ENCODE results near the gene CD226.
"Not testable (repeated sequence)": the region's sequence is repeated elsewhere in the genome, so short reads cannot be mapped to it uniquely, and the experiment has no call there.

Gene CD226

GRCh38 chr18:69916412-69916811, 31.3 kb downstream of the CD226 start:
- no peak for DNase-seq

GRCh38 chr18:69908838-69909237, 38.8 kb downstream of the CD226 start:
- no peak for DNase-seq

- DNase-seq: no peak
Observed at GRCh38 chr18:69906765-69907164, 40.9 kb downstream of the CD226 start.

DNA sequence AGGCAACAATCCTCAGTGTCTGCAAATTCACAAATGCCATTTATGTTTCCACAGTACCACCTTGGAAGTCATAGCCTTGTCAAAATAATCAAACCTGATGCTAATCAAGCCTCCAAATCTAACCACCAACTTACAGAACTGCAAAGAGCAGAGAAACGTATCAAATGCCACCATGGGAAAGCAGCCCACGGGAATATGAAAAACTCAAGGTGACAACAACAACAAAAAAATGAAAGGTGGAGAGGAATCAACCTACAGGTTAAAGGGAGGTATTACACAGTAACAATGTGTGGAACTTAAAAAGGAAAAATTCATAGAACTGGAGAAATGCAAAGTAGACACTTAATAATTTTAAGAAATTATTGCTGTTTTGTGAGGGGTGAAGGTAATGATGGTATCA, 46.7 kb downstream of the CD226 start:
- DNase-seq: no peak

DNA sequence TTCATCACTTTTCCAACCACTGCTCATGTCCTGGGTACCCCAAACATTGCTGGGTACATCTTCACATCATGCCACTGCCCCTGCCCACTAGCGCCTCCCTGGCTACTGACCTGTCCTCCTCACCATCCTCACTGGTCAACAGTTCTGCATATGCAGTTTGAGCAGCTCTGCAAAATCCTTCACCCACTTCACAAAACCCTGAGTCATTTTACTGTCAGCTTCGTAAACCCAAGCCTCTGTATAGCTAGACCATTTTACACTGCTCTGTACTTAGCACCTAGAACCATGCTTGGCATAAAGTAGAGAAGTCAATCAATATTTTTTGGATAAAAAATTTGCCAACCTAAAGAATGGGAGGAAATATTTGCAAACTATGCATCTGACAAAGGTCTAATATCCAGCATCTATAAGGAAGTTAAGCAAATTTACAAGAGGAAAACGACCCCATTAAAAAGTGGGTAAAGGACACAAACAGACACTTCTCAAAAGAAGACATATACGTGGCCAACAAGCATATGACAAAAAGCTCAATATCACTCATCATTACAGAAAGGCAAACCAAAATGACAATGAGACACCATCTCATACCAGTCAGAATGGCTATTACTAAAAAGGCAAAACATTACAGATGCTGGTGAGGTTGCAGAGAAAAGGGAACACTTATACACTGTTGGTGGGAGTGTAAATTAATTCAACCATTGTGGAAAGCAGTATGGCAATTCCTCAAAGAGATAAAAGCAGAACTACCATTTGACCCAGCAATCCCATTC, 48.3 kb downstream of the CD226 start:
- DNase-seq: not testable (repeated sequence)

DNA sequence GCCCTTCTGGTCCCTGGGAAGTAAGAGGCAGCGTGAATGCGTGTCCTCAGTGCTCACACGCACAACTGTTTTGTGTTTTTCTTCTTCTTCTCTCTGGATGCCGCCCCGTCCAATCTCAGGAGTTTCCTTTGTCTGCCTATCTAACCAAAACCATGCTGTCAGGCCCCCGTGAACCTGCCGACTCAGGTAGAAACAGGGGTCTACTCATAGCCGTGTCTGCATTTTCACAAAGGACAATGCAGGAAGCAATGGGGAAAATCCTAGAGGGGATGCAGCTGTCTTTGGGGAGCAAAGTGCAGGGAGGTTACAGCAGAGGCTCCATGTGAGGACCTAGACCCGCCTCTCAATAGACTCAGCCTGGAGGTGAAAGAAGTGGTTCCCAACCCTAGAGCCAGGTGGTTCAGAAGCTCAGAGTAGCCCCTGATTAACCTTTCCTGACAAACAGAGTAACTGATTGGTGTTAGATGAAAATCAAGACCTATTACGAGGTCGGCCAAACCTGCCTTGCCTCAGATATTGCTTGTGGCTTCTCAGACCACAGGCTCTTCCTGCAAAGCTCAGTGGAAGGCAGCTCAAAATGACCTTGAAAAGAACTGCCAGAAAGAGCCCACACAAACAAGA, 49.3 kb downstream of the CD226 start:
- DNase-seq: no peak

- no peak for DNase-seq
Observed at GRCh38 chr18:69897397-69898108, 50.1 kb downstream of the CD226 start.

DNA sequence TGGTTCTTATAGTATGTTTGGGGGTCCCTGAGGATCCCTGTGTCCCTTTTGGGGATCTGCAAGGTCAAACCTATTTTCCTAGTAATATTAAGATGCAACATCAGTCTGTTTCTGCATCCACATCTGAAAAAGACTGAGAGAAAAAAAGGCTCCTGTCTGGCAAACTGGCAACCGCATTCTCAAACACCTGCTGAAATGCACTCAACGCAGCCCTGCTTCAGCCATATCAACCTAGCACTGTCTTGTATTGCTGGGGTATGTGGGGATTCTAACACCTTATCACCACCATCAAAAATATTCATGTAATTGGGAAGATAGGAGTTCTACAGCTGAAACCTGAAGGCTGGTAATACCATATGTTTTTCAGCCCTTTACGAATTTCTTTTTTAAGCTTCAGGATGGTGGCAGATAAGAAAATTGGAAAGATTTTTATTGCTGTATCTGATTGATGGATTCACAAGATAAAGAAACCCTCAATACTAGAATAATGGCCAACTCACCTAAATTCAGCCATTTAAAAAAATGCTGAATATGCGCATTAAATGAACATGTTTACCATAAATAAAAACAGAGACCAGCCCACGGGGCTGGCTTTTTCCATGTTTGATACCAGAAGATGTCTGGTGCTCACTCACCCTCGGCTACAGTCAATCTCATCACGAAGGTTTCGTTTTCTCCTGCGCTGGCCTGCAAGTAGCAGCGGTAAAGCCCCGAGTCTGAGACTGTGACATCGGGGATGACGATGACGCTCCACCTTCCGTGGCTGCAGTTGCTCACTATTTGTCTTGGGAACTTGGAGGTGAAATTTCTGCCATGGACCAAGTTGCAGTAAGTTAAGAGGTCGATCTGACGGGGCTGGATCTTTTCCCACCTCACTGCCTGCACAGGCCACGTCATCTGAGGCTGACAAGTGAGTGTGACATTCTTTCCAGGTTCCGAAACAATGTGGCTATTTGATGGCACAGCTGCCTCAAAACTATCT, 52.3 kb downstream of the CD226 start:
- DNase-seq: no peak

- no peak for DNase-seq
Observed at GRCh38 chr18:69894467-69894866, 53.2 kb downstream of the CD226 start.

DNA sequence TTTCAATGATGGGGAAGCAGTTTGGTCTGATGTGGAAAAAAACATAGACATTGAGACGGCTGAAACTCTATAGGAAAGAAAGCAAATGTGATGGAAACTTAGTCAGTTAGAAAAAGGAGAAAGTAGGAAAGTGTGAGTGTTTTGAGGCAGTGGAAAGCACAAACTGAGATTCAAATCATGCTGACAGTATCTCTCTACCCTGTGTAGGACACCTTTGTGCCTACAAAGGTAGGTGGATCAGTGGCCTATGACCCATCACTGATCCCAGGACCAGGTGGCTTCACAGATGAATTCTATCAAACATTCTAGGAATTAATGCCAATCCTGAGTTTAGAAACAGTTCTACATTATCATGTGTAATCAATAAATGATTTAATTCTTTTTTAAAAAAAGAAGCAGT, 57.1 kb downstream of the CD226 start:
- no peak for DNase-seq

DNA sequence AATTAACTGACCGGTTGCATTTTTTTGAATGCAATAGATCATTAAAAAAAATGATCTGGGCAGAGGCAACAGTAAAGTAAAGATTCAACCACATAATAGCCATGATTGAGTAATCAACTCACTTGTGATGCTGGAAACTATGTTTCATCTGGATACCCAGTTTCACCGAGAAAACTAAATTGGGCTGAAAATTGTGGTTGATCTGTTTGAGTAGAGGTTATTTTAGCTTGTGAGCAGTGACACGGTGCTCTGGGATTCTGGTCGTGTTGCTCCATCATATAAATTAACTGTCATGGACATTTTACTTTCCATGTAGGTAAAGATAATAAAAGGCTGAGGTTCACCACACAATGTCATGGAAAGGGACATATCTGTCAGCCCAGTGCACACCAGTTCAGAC, 58.7 kb downstream of the CD226 start:
- DNase-seq: no peak

GRCh38 chr18:69887256-69887655, 60.4 kb downstream of the CD226 start:
- no peak for DNase-seq

DNA sequence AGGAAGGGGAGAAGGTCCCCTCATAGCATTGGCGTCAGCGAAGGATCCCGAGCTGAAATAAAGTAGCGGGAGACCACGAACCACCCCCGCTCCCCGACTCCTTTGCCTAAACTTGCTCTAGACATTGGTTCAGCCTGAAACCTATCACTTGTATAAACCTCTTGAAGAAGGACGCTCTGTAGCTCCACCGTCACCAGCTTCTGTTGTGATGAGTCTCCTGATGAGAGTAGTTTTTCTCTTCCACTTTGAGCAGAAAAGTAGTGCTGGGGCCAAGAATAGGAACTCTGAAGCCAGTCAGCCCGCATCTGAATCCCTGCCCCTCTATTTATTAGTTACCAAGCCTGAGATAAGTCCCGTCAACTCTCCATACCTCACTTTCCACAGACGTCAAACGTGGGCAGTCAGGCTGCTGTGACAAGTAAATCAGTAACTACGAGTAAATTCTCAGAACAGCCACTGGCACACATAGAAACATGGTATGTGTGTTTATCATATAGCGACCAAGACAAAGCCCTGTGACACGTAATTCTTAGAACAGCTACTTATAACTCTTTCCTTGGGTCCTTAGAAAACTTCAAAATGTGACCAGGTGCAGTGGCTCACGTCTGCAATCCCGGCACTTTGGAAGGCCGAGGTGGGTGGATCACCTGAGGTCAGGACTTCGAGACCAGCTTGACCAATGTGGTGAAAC, 61.7 kb downstream of the CD226 start:
- DNase-seq: no peak

DNA sequence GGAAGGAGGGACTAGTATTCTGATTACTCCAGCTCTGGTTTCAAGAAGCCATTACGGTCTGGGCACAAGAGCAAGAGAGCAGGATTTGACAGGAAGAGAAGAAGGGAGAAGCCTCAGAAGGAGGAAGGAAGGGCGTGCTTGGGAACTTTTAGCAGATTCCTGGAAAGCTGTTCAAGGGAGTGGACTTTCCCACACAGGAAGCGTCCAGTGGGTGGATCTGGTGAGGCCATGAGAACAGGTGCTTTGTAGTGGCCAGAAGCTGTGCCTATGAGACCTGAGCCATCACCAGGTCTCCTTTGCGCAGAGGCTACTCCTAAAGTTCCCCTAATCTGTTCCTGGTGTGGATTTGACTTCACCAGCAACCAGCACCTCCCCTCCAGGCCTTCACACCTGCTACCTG, 62.3 kb downstream of the CD226 start:
- DNase-seq: no peak

- DNase-seq: no peak
Observed at GRCh38 chr18:69883781-69884180, 63.9 kb downstream of the CD226 start.

GRCh38 chr18:69882965-69883668, 64.6 kb downstream of the CD226 start:
- no peak for DNase-seq

- no peak for DNase-seq
Observed at GRCh38 chr18:69880083-69880482, 67.6 kb downstream of the CD226 start.

DNA sequence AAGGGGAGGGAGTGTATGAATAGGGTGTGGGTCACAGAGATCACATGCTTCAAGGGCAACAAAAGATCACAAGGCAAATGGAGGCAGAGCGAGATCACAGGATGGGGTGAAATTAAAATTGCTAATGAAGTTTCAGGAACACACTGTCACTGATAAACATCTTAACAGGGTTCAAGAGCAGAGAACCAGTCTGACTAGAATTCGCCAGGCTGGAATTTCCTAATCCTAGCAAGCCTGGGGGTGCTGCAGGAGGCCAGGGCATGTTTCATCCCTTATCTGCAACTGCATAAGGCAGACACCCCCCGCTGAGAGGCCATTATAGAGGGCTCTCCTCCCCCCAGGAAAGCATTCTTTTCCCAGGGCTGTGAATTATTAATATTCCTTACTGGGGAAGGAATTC, 68.6 kb downstream of the CD226 start:
- not testable (repeated sequence) for DNase-seq

DNA sequence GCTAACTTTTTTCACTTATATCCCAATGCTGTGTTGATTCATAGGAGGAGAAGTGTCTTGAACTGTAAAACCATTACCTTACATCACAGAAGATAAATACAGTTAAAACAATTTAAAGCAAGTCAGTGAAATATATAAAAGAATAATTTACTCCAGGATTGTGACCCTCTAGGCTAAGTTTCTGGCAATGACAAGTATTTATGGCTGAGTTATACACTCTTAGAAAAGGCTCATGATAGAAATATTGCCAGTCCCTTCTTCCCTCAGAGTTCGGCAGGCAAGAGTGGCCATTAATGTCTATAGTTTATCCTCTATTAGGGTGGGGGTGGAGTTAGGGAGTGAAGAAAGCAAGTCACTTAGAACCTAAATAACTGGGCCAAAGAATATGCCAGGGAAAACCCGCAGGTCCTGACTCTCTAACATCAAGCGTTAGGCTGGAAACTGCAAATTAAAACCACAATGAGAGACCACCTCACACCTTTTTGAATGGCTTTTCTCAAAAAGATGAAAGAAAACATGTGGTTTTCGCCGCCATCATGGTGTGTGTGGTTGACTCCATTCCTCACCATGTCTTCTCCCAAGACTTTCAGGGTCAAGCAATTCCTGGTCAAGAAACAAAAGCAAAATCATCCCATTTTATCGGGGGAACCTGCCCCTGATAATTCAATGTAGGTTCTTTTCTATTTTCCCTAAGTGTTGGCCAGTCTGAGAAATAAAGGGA, 69.3 kb downstream of the CD226 start:
- DNase-seq: no peak

Data from anterior cingulate cortex (tissue), 58 donors.